Measurements from ENCODE around the gene RADIL.

DNA sequence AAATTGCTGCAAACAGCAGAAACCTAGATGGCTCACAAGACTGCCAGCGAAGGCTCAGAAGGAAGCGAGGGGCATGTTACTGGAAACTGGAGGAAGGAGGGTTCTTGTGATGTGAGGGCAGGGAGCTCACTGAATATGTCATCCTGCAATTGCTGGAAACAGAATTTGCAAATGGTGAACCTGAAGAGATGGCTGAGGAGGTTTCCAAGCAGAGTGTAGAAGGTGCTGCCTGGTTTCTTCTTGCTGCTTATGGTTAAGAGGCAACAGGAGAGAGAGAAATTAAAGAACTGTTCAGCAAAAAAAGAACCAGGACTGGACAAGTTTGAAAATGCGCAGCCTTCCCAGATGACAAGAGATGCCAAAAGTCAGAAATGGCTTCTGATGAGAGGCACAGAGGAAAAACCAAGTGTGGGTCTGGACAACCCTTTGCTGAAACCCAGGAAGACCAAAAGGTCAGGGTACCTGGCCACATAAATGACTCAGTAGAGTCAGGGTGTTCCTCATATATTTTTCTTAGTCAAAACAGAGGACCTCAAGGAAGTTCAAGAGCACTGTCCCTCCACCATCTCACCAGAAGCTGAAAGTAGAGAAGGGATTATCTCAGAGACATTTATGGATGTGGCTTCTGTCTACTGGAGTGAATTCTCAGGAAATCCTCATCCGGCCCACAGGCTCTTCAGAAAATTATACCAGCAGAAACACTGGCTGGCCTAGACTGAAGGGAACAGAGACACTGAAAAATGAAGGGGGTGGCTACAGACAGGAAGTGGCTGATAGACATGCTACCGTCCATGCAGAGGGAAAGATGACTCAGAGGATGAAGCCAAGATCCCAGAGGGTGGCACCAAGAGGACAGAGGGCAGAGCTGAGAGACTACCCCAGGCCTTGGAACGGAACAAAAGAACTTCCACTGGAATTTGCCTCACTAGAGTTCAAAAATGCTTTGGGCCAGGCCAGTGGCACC, 31.8 kb downstream of the RADIL start:
- TF ChIP-seq CTCF (IDR thresholded peaks at IDR 0.05) = no peak
- no peak for TF ChIP-seq POLR2A (IDR thresholded peaks at IDR 0.05)
